ENCODE measurements around the gene GLP1R. TPM values are rescaled to one million over a fixed set of nuclear protein-coding genes. Genes with fewer than 3 reads are reported as not detected.

The GLP1R gene
- total and polyA plus RNA-seq, 2 of the 4 experiments (the other 2 are of a cell fraction): not detected

DNA sequence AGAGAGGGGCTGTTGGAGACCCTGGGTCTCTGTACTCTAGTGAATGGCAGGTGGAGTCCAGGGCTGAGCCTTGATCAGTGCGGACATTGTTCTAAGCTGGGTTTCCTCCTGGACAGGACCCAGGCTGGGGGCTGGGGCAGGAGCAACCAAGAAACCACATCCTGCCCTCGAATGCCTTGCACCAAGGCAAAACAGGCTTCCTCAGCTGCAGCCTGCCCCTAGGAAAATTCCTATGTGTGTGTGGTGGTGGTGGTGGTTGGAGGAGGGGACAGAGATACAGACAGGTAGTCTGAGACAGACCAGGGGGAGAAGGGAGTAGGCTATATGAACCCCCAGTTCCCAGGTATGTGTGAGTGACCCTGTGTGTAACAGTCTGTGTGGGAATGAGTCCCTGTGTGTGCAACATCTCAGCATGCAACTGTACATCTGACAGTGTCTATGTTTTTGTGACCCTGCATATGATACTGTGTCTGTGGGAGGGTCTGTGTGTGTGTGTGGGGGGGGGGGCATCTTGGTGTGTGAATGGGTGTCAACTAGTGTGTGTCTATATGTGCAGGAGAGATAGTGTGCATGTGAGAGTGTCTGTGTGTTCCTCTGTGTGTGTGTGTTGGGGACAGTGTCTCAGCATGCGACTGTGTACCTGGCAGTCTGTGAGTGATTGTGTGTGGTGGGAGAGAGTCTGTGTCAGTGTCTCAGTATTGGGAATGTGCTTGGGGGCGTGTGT, 3.0 kb downstream of the GLP1R start:
- H3K14ac ChIP-seq (replicated peaks; ENCODE audit: low read depth, low read length): no peak overlapping the region
- H2BK5ac ChIP-seq (ENCODE audit: low read depth, low read length, poor library complexity, severe bottlenecking): no peak overlapping the region
- H3K4me1 ChIP-seq (ENCODE audit: control insufficient read depth, insufficient read depth, low read length): no peaks in the 10 kb centered on the region
- ChIA-PET CTCF (no interaction called here), POLR2A (ENCODE audit: unreplicated experiment) (no interaction called here)
- no peak for DNase-seq
- H2AFZ ChIP-seq (replicated peaks; ENCODE audit: low read length, poor library complexity): no peak overlapping the region
- intact Hi-C loops (cut with micrococcal nuclease) (no loop called here), in situ Hi-C loops (cut with MboI; ENCODE audit: low sequenced_read_pairs) (no loop called here), dilution Hi-C loops (cut with HindIII; ENCODE audit: low sequenced_read_pairs, unreplicated experiment) (no loop called here)
- no peak overlapping the region for H4K91ac ChIP-seq (ENCODE audit: insufficient read depth, low read depth, low read length)
- H3K4me3 ChIP-seq (ENCODE audit: insufficient read depth, low read depth, low read length): no peak overlapping the region
- H3K23ac ChIP-seq (ENCODE audit: low read depth, low read length): no peak overlapping the region
- no peaks in the 10 kb centered on the region for H3K79me1 ChIP-seq (ENCODE audit: low read depth in 1 of 2, low read length in 2 of 2)
- H3K27ac ChIP-seq (ENCODE audit: insufficient read depth, low read length): no peak overlapping the region
- H2AK9ac ChIP-seq (replicated peaks; ENCODE audit: low read depth, low read length, poor library complexity): no peak overlapping the region
- no peak overlapping the region for H3K4me2 ChIP-seq (ENCODE audit: low read depth, low read length)
- no peaks in the 10 kb centered on the region for H3K36me3 ChIP-seq (ENCODE audit: control insufficient read depth, insufficient read depth, low read length)
- WGBS, 2 experiments (ENCODE audit: extremely low coverage in 2 of 2, insufficient read length in 1 of 2): 83% methylated on average over 1 of the region's 4 CpGs; no CpG with 5 or more reads in 1 of the 2 experiments
- no peak overlapping the region for H3K9ac ChIP-seq (ENCODE audit: low read depth, low read length)
- H3K18ac ChIP-seq (ENCODE audit: low read depth, low read length): no peak overlapping the region
- H3K56ac ChIP-seq (ENCODE audit: extremely low read depth, insufficient read depth, low read length): no peak overlapping the region
- H2BK15ac ChIP-seq (ENCODE audit: low read depth, low read length): no peak overlapping the region
- no peak overlapping the region for H2BK120ac ChIP-seq (ENCODE audit: low read depth, low read length)
- no peak for ATAC-seq (ENCODE audit: low read depth)
- no peaks in the 10 kb centered on the region for H3K9me1 ChIP-seq (ENCODE audit: insufficient read depth, low read length)
- H2BK20ac ChIP-seq (ENCODE audit: low read depth, low read length): no peak overlapping the region
- no peak overlapping the region for H3K4ac ChIP-seq (ENCODE audit: low read depth, low read length)
- TF ChIP-seq BHLHE40 (IDR thresholded peaks at IDR 0.05; ENCODE audit: low read depth, low read length) (no peak), NFE2L2 (IDR thresholded peaks at IDR 0.05; ENCODE audit: low read depth, low read length) (no peak), FOS (IDR thresholded peaks at IDR 0.05; ENCODE audit: low read depth, low read length) (no peak), SMC3 (IDR thresholded peaks at IDR 0.05; ENCODE audit: low read depth, low read length) (no peak), MAZ (IDR thresholded peaks at IDR 0.05; ENCODE audit: borderline replicate concordance, low read depth, low read length) (no peak), RAD21 (IDR thresholded peaks at IDR 0.05; ENCODE audit: low read length) (no peak), POLR2A (IDR thresholded peaks at IDR 0.05; ENCODE audit: low read depth, low read length) (no peak), MXI1 (IDR thresholded peaks at IDR 0.05; ENCODE audit: borderline replicate concordance, low read depth, low read length) (no peak), RFX5 (IDR thresholded peaks at IDR 0.05; ENCODE audit: low read depth, low read length) (no peak)
- TF ChIP-seq, protein P1, sequence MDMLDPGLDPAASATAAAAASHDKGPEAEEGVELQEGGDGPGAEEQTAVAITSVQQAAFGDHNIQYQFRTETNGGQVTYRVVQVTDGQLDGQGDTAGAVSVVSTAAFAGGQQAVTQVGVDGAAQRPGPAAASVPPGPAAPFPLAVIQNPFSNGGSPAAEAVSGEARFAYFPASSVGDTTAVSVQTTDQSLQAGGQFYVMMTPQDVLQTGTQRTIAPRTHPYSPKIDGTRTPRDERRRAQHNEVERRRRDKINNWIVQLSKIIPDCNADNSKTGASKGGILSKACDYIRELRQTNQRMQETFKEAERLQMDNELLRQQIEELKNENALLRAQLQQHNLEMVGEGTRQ (IDR thresholded peaks at IDR 0.05; ENCODE audit: low read depth, low read length): no peak
- TF ChIP-seq, protein P2, sequence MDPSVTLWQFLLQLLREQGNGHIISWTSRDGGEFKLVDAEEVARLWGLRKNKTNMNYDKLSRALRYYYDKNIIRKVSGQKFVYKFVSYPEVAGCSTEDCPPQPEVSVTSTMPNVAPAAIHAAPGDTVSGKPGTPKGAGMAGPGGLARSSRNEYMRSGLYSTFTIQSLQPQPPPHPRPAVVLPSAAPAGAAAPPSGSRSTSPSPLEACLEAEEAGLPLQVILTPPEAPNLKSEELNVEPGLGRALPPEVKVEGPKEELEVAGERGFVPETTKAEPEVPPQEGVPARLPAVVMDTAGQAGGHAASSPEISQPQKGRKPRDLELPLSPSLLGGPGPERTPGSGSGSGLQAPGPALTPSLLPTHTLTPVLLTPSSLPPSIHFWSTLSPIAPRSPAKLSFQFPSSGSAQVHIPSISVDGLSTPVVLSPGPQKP (IDR thresholded peaks at IDR 0.05; ENCODE audit: borderline replicate concordance, low read depth, low read length): no peak
- TF ChIP-seq, protein P3, sequence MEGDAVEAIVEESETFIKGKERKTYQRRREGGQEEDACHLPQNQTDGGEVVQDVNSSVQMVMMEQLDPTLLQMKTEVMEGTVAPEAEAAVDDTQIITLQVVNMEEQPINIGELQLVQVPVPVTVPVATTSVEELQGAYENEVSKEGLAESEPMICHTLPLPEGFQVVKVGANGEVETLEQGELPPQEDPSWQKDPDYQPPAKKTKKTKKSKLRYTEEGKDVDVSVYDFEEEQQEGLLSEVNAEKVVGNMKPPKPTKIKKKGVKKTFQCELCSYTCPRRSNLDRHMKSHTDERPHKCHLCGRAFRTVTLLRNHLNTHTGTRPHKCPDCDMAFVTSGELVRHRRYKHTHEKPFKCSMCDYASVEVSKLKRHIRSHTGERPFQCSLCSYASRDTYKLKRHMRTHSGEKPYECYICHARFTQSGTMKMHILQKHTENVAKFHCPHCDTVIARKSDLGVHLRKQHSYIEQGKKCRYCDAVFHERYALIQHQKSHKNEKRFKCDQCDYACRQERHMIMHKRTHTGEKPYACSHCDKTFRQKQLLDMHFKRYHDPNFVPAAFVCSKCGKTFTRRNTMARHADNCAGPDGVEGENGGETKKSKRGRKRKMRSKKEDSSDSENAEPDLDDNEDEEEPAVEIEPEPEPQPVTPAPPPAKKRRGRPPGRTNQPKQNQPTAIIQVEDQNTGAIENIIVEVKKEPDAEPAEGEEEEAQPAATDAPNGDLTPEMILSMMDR (conservative IDR thresholded peaks at IDR 0.05; ENCODE audit: low read depth, low read length): no peak
- no peaks in the 10 kb centered on the region for H3K9me3 ChIP-seq (ENCODE audit: control insufficient read depth, insufficient read depth, low read length)
- no peak overlapping the region for H4K5ac ChIP-seq (ENCODE audit: low read depth, low read length)
- H2AK5ac ChIP-seq (ENCODE audit: low read depth, low read length): no peak overlapping the region
- peaks cover 34% of the 10 kb centered on the region for H3K27me3 ChIP-seq (ENCODE audit: control insufficient read depth, insufficient read depth, low read length)
- no TSS peak for BruUV-seq (replicated peaks)
- no peaks in the 10 kb centered on the region for H4K20me1 ChIP-seq (ENCODE audit: insufficient read depth, low read length)
- no peak overlapping the region for H4K8ac ChIP-seq (ENCODE audit: low read depth in 2 of 2, low read length in 2 of 2)
